ENCODE results near the gene CD247.
A peak's percentile ranks its signal among the peaks of the same experiment; 100 is the strongest.

The CD247 gene

GRCh38 chr1:167439301-167439988 is 78.9 kb downstream of the CD247 start:
- peak; percentile 61 for DNase-seq (ENCODE audit: low spot score)

DNA sequence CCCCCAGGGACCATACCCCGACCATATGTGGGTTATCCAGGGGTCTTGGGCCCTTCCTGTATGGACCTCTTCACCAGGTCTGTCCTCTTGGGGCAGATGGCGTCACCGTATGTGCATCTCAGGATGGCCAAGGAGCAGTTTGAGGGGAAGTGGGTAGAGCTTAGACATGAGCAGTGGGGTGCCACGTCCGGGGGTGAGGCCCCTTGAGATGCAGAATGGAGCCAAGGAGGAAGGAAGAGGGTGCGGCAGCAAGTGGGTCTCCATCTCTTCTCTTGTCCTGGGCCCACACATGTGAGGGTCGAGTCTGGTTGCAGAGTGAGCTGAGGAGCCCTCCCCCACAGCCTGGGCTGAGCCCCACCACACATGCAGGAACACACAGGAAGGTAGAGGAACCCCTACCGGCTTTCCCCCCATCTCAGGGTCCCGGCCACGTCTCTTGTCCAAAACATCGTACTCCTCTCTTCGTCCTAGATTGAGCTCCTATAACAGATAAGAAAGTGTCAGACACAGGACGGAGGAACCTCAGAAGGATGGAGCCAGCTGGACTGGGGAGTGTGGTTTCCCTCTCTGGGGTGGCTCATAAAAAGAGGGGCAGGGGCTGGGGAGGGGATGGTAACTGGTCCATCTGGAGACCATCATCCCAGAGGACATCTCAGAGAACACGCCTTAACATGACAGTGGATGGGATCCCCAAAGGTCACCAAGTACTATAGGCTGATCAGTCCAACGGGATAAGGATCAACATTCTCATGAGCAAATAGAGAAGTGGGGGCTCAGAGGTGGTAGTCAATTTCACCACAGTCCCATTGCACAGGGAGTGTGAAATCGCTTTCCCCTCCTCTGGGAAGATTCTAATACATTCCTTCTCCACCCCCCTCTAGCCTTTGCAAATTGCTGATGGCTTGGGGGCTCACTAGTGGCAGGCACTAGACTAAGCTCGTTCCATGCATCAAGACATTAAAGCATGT is 79.9 kb downstream of the CD247 start:
- no peak for DNase-seq (ENCODE audit: low spot score)

- no peak for DNase-seq (ENCODE audit: low spot score)
Measured at GRCh38 chr1:167435484-167435883, 82.8 kb downstream of the CD247 start.

DNA sequence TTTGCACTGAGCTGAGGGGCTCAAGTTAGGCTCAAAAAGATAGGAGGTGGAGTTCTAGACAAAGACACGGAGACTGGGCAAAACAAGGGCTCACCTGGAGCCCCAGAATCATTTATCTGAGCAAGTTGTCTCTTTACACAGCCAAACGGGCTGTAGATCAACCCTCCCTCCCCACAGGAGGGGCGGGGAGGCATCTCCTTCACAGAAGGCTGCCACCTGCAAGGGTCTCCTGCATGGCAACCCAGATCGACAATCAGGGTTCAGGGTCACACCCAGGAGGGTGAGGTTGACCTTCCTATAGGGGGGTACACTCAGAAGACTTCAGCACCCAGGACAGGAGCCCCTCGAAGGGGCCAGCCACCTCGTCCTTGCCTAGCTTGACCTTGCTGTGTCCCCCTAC is 84.0 kb downstream of the CD247 start:
- no peak for DNase-seq (ENCODE audit: low spot score)

DNA sequence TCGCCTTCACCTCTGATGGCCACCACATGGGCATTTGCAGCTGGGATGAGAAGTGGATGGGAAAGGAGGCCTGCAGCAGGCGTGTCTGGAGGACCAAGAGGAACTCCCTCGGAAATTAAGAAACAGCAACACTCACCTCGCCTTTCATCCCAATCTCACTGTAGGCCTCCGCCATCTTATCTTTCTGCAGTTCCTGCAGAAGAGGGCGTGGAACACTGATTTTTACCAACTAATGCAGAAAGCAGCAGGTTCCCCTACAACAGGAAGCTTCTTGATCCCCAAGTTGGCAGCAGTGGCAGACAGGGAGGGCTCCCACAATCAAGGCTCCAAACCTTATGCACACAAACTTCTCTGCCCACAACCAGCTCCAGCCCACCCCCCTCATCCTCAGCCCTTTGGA is 84.4 kb downstream of the CD247 start:
- DNase-seq (ENCODE audit: low spot score): no peak

DNA sequence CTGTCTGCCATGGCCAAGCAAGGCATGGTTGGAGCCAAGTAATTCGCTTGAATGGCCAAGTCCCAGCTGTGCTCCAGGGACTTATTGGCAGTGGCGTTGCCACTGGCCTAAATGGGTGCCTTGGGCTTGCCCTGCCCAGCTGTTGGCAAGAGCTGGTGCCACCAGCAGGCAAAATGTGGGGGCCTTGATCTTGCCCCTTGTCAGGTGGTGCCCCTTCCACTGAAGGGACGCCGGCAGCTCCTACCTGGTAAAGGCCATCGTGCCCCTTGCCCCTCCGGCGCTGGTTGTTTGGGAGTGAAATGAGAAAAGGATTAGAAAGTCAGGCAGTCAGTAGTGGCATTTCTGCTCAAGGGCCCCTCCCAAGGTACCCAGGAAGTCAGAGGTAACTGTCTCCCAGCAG is 85.5 kb downstream of the CD247 start:
- no peak for DNase-seq (ENCODE audit: low spot score)

- no peak for DNase-seq (ENCODE audit: low spot score)
Measured at GRCh38 chr1:167431909-167432650, 86.2 kb downstream of the CD247 start.

- peak; percentile 66 for DNase-seq (ENCODE audit: low spot score)
Measured at GRCh38 chr1:167431261-167431908, 86.9 kb downstream of the CD247 start.

- no peak for DNase-seq (ENCODE audit: low spot score)
Measured at GRCh38 chr1:167430849-167431242, 87.5 kb downstream of the CD247 start.

GRCh38 chr1:167430134-167430848 is 88.0 kb downstream of the CD247 start:
- peak; percentile 56 for DNase-seq (ENCODE audit: low spot score)

- DNase-seq (ENCODE audit: low spot score): no peak
Measured at GRCh38 chr1:167429612-167430011, 88.7 kb downstream of the CD247 start.

GRCh38 chr1:167428395-167428794 is 89.9 kb downstream of the CD247 start:
- no peak for DNase-seq (ENCODE audit: low spot score)

- DNase-seq (ENCODE audit: low spot score): peak; percentile 44
Measured at GRCh38 chr1:167427848-167428247, 90.5 kb downstream of the CD247 start.

- DNase-seq (ENCODE audit: low spot score): no peak
Measured at GRCh38 chr1:167426716-167427115, 91.6 kb downstream of the CD247 start.

GRCh38 chr1:167425482-167425881 is 92.8 kb downstream of the CD247 start:
- DNase-seq (ENCODE audit: low spot score): no peak

DNA sequence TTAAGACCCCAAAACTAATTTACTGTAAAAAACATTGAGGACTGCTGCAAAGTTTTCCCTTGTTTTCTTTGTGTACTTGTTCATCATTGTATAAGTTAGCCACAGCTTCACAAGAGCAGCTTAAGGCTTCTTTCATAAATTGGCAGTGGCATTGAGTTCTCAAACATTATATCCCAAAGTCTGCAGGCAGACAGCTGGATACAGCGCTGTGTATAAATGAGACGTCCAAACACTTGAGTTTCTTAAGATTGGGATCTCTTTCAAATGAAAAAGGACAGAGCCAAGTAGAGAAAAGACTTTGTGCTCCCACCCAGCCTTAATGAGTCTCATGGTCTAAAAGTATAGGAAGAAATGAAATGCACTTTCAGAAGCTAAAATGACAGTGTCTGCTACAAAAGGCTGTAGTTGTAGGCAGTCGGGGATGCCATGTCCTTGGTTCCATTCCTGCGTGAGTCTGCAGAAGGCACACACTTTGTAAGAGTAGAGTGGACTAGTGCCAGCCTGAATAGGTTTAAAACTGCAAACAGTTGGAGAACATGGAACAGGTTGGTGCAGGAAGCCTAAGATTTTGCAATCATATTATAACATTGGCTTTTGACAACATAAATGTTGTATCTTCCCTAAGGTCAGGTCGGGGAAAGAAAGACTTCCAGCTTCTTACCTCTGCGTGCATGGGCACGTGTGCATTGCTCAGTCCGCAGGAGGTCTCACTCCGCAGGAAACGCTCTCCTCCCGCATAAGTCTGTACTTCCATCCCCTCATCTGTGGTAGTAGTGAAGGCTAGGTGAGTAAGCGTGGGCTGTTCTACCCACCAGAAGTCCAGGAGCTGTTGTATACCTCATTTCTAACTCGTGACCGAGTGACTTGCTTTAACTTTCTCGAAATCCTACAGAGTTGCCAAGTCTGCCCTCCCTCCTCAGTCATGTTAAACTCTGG is 94.4 kb downstream of the CD247 start:
- DNase-seq (ENCODE audit: low spot score): no peak

DNA sequence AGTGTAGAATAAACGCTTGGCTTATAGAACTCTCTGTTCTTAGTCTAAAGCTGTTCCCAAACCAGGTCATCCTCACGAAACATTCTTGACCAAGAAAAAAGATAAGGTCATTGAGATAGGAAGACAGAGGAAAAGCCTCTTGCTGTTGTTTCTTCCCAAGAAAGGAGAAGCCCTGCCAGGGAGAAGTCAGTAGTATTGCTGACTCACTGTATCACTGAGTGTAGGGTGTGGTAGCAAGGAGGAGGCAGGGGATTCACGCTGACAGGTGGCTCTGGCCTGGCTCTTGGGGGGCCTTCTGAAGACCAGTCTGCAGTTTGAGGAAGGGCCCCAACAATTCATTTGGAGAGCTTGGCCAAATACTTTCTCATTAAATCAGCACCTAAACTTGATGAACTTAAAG is 97.8 kb downstream of the CD247 start:
- no peak for DNase-seq (ENCODE audit: low spot score)

DNA sequence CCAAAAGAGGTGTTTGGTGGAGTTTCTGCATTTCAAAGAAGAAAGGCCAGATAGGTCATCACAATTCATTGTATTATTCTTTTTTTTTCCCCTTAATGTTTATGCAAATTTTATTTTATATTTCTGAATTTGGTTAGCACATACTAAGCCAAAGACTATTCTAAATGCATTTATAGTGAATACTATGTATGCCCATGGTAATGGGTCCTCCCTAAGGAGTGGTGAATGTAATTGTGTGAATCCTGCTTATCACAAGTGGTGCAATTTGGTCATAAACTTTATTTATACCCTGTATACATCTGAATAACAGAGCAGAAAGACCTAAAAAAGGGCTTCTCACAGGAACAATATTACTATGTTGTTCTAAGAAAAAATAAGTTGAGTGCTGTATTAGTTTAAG is 99.1 kb downstream of the CD247 start:
- no peak for DNase-seq (ENCODE audit: low spot score)

GRCh38 chr1:167418391-167418790 is 99.9 kb downstream of the CD247 start:
- DNase-seq (ENCODE audit: low spot score): no peak

GRCh38 chr1:167416506-167416905 is 101.8 kb downstream of the CD247 start:
- no peak for DNase-seq (ENCODE audit: low spot score)
